H1 (cell line): ENCODE data around the gene CEACAM20. TPM values are rescaled to one million over a fixed set of nuclear protein-coding genes. Genes with fewer than 3 reads are reported as not detected.

Source experiments
- ATF2 ChIP-seq: IDR thresholded peaks from 2 replicates; pipeline ENCODE4 v1.6.1; 2012; ENCODE audit warnings: low read length, inconsistent platforms
- ATF3 ChIP-seq: IDR thresholded peaks from 2 replicates; pipeline ENCODE4 v1.6.1; 2011; ENCODE audit warnings: low read depth, mild to moderate bottlenecking, low read length; ENCODE audit not compliant: insufficient read depth
- CBX5 ChIP-seq: fragments of 300-800, 300-1000 bp; sonication (generic); IDR thresholded peaks from 2 replicates; pipeline ENCODE4 v1.7.1; 2016; ENCODE audit warnings: antibody characterized with exemption, low read length, low read depth
- CHD7 ChIP-seq: fragments of 300-600 bp; sonication (generic); IDR thresholded peaks from 2 replicates; pipeline ENCODE4 v1.7.1; 2012; ENCODE audit warnings: low read length, moderate library complexity, mild to moderate bottlenecking, inconsistent platforms; ENCODE audit not compliant: insufficient replicate concordance
- GTF2F1 ChIP-seq: IDR thresholded peaks from 2 replicates; pipeline ENCODE4 v1.6.1; 2012; ENCODE audit warnings: low read depth, low read length, improper control_type of control experiment, borderline replicate concordance
- POU5F1 ChIP-seq: IDR thresholded peaks from 2 replicates; pipeline ENCODE4 v1.6.1; 2011; ENCODE audit warnings: low read depth, mild to moderate bottlenecking, low read length, moderate library complexity
- SP2 ChIP-seq: IDR thresholded peaks from 2 replicates; pipeline ENCODE4 v1.6.1; 2012; ENCODE audit warnings: mild to moderate bottlenecking, low read length, inconsistent platforms
- SP4 ChIP-seq: IDR thresholded peaks from 2 replicates; pipeline ENCODE4 v1.6.1; 2012; ENCODE audit warnings: low read length, inconsistent platforms
- ZNF274 ChIP-seq: IDR thresholded peaks from 2 replicates; pipeline ENCODE4 v1.7.0; 2012; ENCODE audit warnings: low read length, borderline replicate concordance; ENCODE audit errors: extremely low read depth
- polyA plus RNA-seq, 7 experiments: library from polyadenylated mRNA; depleted of rRNA in 3 of 7; stranded (reverse) in 5 of 7; unstranded in 2 of 7; fragments of >200 nt in 5 of 7; fragments of 200-250 nt in 2 of 7; gene quantifications; 1 replicate in 5 of 7; 2 replicates in 1 of 7; 4 replicates in 1 of 7; pipeline versions ENCODE4 v1.2.1 to v1.2.3, GENCODE V29; 2011 to 2013; ENCODE audit warnings: missing spikeins in 2 of 7, mixed read lengths in 2 of 7
- total RNA-seq: library from RNA; stranded (reverse); fragmentation: NEBNext Ultra II Directional; extraction: Animal tissue kit (Norgen Biotek cat#: 25700); gene quantifications from 2 replicates; pipeline ENCODE4 v1.2.1, GENCODE V29; 2021

Gene CEACAM20
- total and polyA plus RNA-seq, 2 of the 8 experiments (the other 6 are each of a cell fraction or from before 2014, with no cell fraction given): not detected

GRCh38 chr19:44575116-44575700 is 45.7 kb upstream of the CEACAM20 start (continued):
- TF ChIP-seq CHD7: no peak
- TF ChIP-seq SP2: no peak
- no peak for TF ChIP-seq ATF2
- no peak for TF ChIP-seq POU5F1
- no peak for TF ChIP-seq ZNF274
- no peak for TF ChIP-seq ATF3
- no peak for TF ChIP-seq SP4
- no peak for TF ChIP-seq GTF2F1
- no peak for TF ChIP-seq CBX5
